Measurements from ENCODE around the gene BAIAP2L1. TPM values are rescaled to one million over a fixed set of nuclear protein-coding genes. Genes with fewer than 3 reads are reported as not detected.

The BAIAP2L1 gene
- total RNA-seq, 2 experiments from 2014 or later, result 0.33 to 0.61 TPM

GRCh38 chr7:98289333-98289875 is 111.5 kb downstream of the BAIAP2L1 start:
- ChIA-PET CTCF (no interaction called here), POLR2A (interaction anchor here (0.6 kb wide), 1 partner anchor 18 kb away, joined by 3 read pairs; no protein-coding TSS in a partner anchor)
- no peaks in the 10 kb centered on the region for H3K9me3 Mint-ChIP-seq
- Histone ChIP-seq H3K27me3 (ENCODE audit: control insufficient read depth in 1 of 2, insufficient read depth in 2 of 2, low read length in 2 of 2) (no peaks in the 10 kb centered on the region), H3K4me1 (ENCODE audit: insufficient read depth, low read length) (peaks cover 31% of the 10 kb centered on the region), H3K9me3 (ENCODE audit: control insufficient read depth in 1 of 2, insufficient read depth in 1 of 2, low read length in 2 of 2) (no peaks in the 10 kb centered on the region), H3K4me3 (ENCODE audit: low read length) (no peak overlapping the region), H3K36me3 (ENCODE audit: insufficient read depth, low read length) (peaks cover 21% of the 10 kb centered on the region), H3K27ac (ENCODE audit: low read depth in 1 of 2, low read length in 2 of 2) (no peak overlapping the region)
- TF ChIP-seq CTCF (IDR thresholded peaks at IDR 0.05), result no peak
- H3K36me3 Mint-ChIP-seq (ENCODE audit: low read depth), result peaks cover 14% of the 10 kb centered on the region
- no peak overlapping the region for H3K4me3 Mint-ChIP-seq
- DNase-seq (no peak), ATAC-seq (ENCODE audit: poor library complexity) (no peak)
- H3K27me3 Mint-ChIP-seq, result no peaks in the 10 kb centered on the region
- H3K27ac Mint-ChIP-seq, result no peak overlapping the region
- peaks cover 15% of the 10 kb centered on the region for H3K4me1 Mint-ChIP-seq (ENCODE audit: low read depth)
- intact Hi-C loops (cut with DNase I, micrococcal nuclease), result loop anchor here in 1 of 2 experiments (10.0 kb wide), 3 partner anchors 425 to 1175 kb away; partner anchors contain the start of genes SDHAF3 and SMURF1

GRCh38 chr7:98288064-98288823 is 112.6 kb downstream of the BAIAP2L1 start:
- Mint-ChIP-seq H3K4me3 (no peak overlapping the region), H3K4me1 (ENCODE audit: low read depth) (peaks cover 24% of the 10 kb centered on the region), H3K36me3 (ENCODE audit: low read depth) (peaks cover 14% of the 10 kb centered on the region), H3K27ac (no peak overlapping the region), H3K27me3 (no peaks in the 10 kb centered on the region), H3K9me3 (no peaks in the 10 kb centered on the region)
- Histone ChIP-seq H3K27me3 (ENCODE audit: control insufficient read depth in 1 of 2, insufficient read depth in 2 of 2, low read length in 2 of 2) (no peaks in the 10 kb centered on the region), H3K4me3 (ENCODE audit: low read length) (no peak overlapping the region), H3K27ac (ENCODE audit: low read depth in 1 of 2, low read length in 2 of 2) (no peak overlapping the region), H3K4me1 (ENCODE audit: insufficient read depth, low read length) (peaks cover 43% of the 10 kb centered on the region), H3K9me3 (ENCODE audit: control insufficient read depth in 1 of 2, insufficient read depth in 1 of 2, low read length in 2 of 2) (no peaks in the 10 kb centered on the region), H3K36me3 (ENCODE audit: insufficient read depth, low read length) (peaks cover 16% of the 10 kb centered on the region)
- CTCF ChIA-PET, result no interaction called here
- POLR2A ChIA-PET, result no interaction called here
- no peak for ATAC-seq (ENCODE audit: poor library complexity)
- DNase-seq, result no peak
- intact Hi-C loops (cut with DNase I, micrococcal nuclease), result loop anchor here in 1 of 2 experiments (10.0 kb wide), 3 partner anchors 423 to 1173 kb away; partner anchors contain the start of genes SDHAF3 and SMURF1
- no peak for TF ChIP-seq CTCF (IDR thresholded peaks at IDR 0.05)

GRCh38 chr7:98287486-98287959 is 113.4 kb downstream of the BAIAP2L1 start:
- peaks cover 14% of the 10 kb centered on the region for H3K36me3 ChIP-seq (ENCODE audit: insufficient read depth, low read length)
- H3K27me3 Mint-ChIP-seq, result no peaks in the 10 kb centered on the region
- CTCF ChIA-PET, result no interaction called here

More at GRCh38 chr7:98287486-98287959, 113.4 kb downstream of the BAIAP2L1 start:
- Mint-ChIP-seq H3K4me1 (ENCODE audit: low read depth) (peaks cover 32% of the 10 kb centered on the region), H3K9me3 (no peaks in the 10 kb centered on the region), H3K36me3 (ENCODE audit: low read depth) (peaks cover 12% of the 10 kb centered on the region), H3K4me3 (no peak overlapping the region), H3K27ac (no peak overlapping the region)
- no peak for ATAC-seq (ENCODE audit: poor library complexity)
- Histone ChIP-seq H3K27me3 (ENCODE audit: control insufficient read depth in 1 of 2, insufficient read depth in 2 of 2, low read length in 2 of 2) (no peaks in the 10 kb centered on the region), H3K27ac (ENCODE audit: low read depth in 1 of 2, low read length in 2 of 2) (no peak overlapping the region), H3K4me3 (ENCODE audit: low read length) (no peak overlapping the region), H3K4me1 (ENCODE audit: insufficient read depth, low read length) (peaks cover 50% of the 10 kb centered on the region), H3K9me3 (ENCODE audit: control insufficient read depth in 1 of 2, insufficient read depth in 1 of 2, low read length in 2 of 2) (no peaks in the 10 kb centered on the region)
- DNase-seq, result peak in 1 of 14 experiments; percentile 28
- TF ChIP-seq CTCF (IDR thresholded peaks at IDR 0.05), result no peak
- POLR2A ChIA-PET, result interaction anchor here (2.2 kb wide), 1 partner anchor 37 kb away, joined by 8 read pairs; no protein-coding TSS in a partner anchor
- intact Hi-C loops (cut with DNase I, micrococcal nuclease), result loop anchor here in 1 of 2 experiments (10.0 kb wide), 3 partner anchors 423 to 1173 kb away; partner anchors contain the start of genes SDHAF3 and SMURF1

Data from CD4-positive, alpha-beta T cell (primary cell).